ENCODE measurements around the gene NFKBIE.
A peak's percentile ranks its signal among the peaks of the same experiment; 100 is the strongest.

The NFKBIE gene

GRCh38 chr6:44289726-44290260 lies 24.4 kb upstream of the NFKBIE start:
- H3K36me3 ChIP-seq (ENCODE audit: control insufficient read depth in 4 of 4, insufficient read depth in 4 of 4, low read length in 3 of 4) = no peaks in the 10 kb centered on the region
- H3K27ac ChIP-seq (ENCODE audit: insufficient read depth in 1 of 2, low read depth in 1 of 2, low read length in 2 of 2, poor library complexity in 1 of 2, severe bottlenecking in 2 of 2) = no peak overlapping the region
- H3K9me3 ChIP-seq (ENCODE audit: control extremely low read depth in 1 of 5, control insufficient read depth in 4 of 5, insufficient read depth in 2 of 5, low read depth in 1 of 5, low read length in 4 of 5) = no peaks in the 10 kb centered on the region
- ChIA-PET CTCF (interaction anchor here (1.0 kb wide), 1 partner anchor 11 kb away, joined by 3 read pairs; no protein-coding TSS in a partner anchor), POLR2A (no interaction called here)
- no peak for DNase-seq
- H3K4me3 ChIP-seq (ENCODE audit: control insufficient read depth in 1 of 7, extremely low read depth in 1 of 7, insufficient read depth in 4 of 7, low read depth in 2 of 7, low read length in 6 of 7) = no peak overlapping the region
- peaks cover 4 to 75% (median 18%) of the 10 kb centered on the region in 5 experiments for H3K27me3 ChIP-seq (replicated peaks in 2 of 5; ENCODE audit: control insufficient read depth in 4 of 5, insufficient read depth in 5 of 5, low read length in 4 of 5)
- 83% methylated on average over 1 of the region's 7 CpGs for WGBS (ENCODE audit: insufficient coverage)
- H3K4me1 ChIP-seq (ENCODE audit: control extremely low read depth in 1 of 4, control insufficient read depth in 4 of 4, insufficient read depth in 4 of 4, low read length in 3 of 4) = no peaks in the 10 kb centered on the region

- CTCF ChIA-PET = no interaction called here
- no peaks in the 10 kb centered on the region for H3K4me1 ChIP-seq (ENCODE audit: control extremely low read depth in 1 of 4, control insufficient read depth in 4 of 4, insufficient read depth in 4 of 4, low read length in 3 of 4)
- H3K9me3 ChIP-seq (ENCODE audit: control extremely low read depth in 1 of 5, control insufficient read depth in 4 of 5, insufficient read depth in 2 of 5, low read depth in 1 of 5, low read length in 4 of 5) = no peaks in the 10 kb centered on the region
- POLR2A ChIA-PET = no interaction called here
- H3K4me3 ChIP-seq (ENCODE audit: control insufficient read depth in 1 of 7, extremely low read depth in 1 of 7, insufficient read depth in 4 of 7, low read depth in 2 of 7, low read length in 6 of 7) = no peak overlapping the region
- peaks cover 2 to 68% (median 19%) of the 10 kb centered on the region in 5 experiments for H3K27me3 ChIP-seq (replicated peaks in 2 of 5; ENCODE audit: control insufficient read depth in 4 of 5, insufficient read depth in 5 of 5, low read length in 4 of 5)
- no peak for DNase-seq
- 82% methylated on average over 2 of the region's 2 CpGs for WGBS (ENCODE audit: insufficient coverage)
- H3K36me3 ChIP-seq (ENCODE audit: control insufficient read depth in 4 of 4, insufficient read depth in 4 of 4, low read length in 3 of 4) = no peaks in the 10 kb centered on the region
- H3K27ac ChIP-seq (ENCODE audit: insufficient read depth in 1 of 2, low read depth in 1 of 2, low read length in 2 of 2, poor library complexity in 1 of 2, severe bottlenecking in 2 of 2) = no peak overlapping the region
These were observed 21.4 kb upstream of the NFKBIE start for GRCh38 chr6:44286747-44287146.

GRCh38 chr6:44286285-44286565 lies 20.9 kb upstream of the NFKBIE start:
- POLR2A ChIA-PET = no interaction called here
- no peaks in the 10 kb centered on the region for H3K36me3 ChIP-seq (ENCODE audit: control insufficient read depth in 4 of 4, insufficient read depth in 4 of 4, low read length in 3 of 4)
- H3K27me3 ChIP-seq (replicated peaks in 2 of 5; ENCODE audit: control insufficient read depth in 4 of 5, insufficient read depth in 5 of 5, low read length in 4 of 5) = peaks cover 2 to 63% (median 19%) of the 10 kb centered on the region in 5 experiments
- no peaks in the 10 kb centered on the region for H3K4me1 ChIP-seq (ENCODE audit: control extremely low read depth in 1 of 4, control insufficient read depth in 4 of 4, insufficient read depth in 4 of 4, low read length in 3 of 4)
- 89% methylated on average over 12 of the region's 12 CpGs for WGBS (ENCODE audit: insufficient coverage)
- no peak overlapping the region for H3K27ac ChIP-seq (ENCODE audit: insufficient read depth in 1 of 2, low read depth in 1 of 2, low read length in 2 of 2, poor library complexity in 1 of 2, severe bottlenecking in 2 of 2)
- no peaks in the 10 kb centered on the region for H3K9me3 ChIP-seq (ENCODE audit: control extremely low read depth in 1 of 5, control insufficient read depth in 4 of 5, insufficient read depth in 2 of 5, low read depth in 1 of 5, low read length in 4 of 5)
- CTCF ChIA-PET = interaction anchor here (0.9 kb wide), 1 partner anchor 15 kb away, joined by 3 read pairs; no protein-coding TSS in a partner anchor
- no peak overlapping the region for H3K4me3 ChIP-seq (ENCODE audit: control insufficient read depth in 1 of 7, extremely low read depth in 1 of 7, insufficient read depth in 4 of 7, low read depth in 2 of 7, low read length in 6 of 7)
- DNase-seq = no peak

GRCh38 chr6:44285552-44286284 lies 20.4 kb upstream of the NFKBIE start:
- Histone ChIP-seq H3K9me3 (ENCODE audit: control extremely low read depth in 1 of 5, control insufficient read depth in 4 of 5, insufficient read depth in 2 of 5, low read depth in 1 of 5, low read length in 4 of 5) (no peaks in the 10 kb centered on the region), H3K27me3 (replicated peaks in 2 of 5; ENCODE audit: control insufficient read depth in 4 of 5, insufficient read depth in 5 of 5, low read length in 4 of 5) (peaks cover 2 to 61% (median 21%) of the 10 kb centered on the region in 5 experiments), H3K4me1 (ENCODE audit: control extremely low read depth in 1 of 4, control insufficient read depth in 4 of 4, insufficient read depth in 4 of 4, low read length in 3 of 4) (no peaks in the 10 kb centered on the region), H3K27ac (ENCODE audit: insufficient read depth in 1 of 2, low read depth in 1 of 2, low read length in 2 of 2, poor library complexity in 1 of 2, severe bottlenecking in 2 of 2) (no peak overlapping the region), H3K4me3 (ENCODE audit: control insufficient read depth in 1 of 7, extremely low read depth in 1 of 7, insufficient read depth in 4 of 7, low read depth in 2 of 7, low read length in 6 of 7) (no peak overlapping the region), H3K36me3 (ENCODE audit: control insufficient read depth in 4 of 4, insufficient read depth in 4 of 4, low read length in 3 of 4) (no peaks in the 10 kb centered on the region)
- ChIA-PET POLR2A (no interaction called here), CTCF (interaction anchor here (0.9 to 1.0 kb wide), 2 partner anchors 15 to 18 kb away, joined by 3 read pairs; no protein-coding TSS in a partner anchor)
- peak in 1 of 3 donors; percentile 40 for DNase-seq
- WGBS (ENCODE audit: insufficient coverage) = 82% methylated on average over 21 of the region's 25 CpGs

GRCh38 chr6:44284867-44285266 lies 19.5 kb upstream of the NFKBIE start:
- ChIA-PET POLR2A (no interaction called here), CTCF (interaction anchor here (1.0 to 1.8 kb wide), 3 partner anchors 13 to 19 kb away, joined by 3 to 5 read pairs (median 4); no protein-coding TSS in a partner anchor)
- no peaks in the 10 kb centered on the region for H3K36me3 ChIP-seq (ENCODE audit: control insufficient read depth in 4 of 4, insufficient read depth in 4 of 4, low read length in 3 of 4)
- 90% methylated on average over 2 of the region's 4 CpGs for WGBS (ENCODE audit: insufficient coverage)
- H3K27ac ChIP-seq (ENCODE audit: insufficient read depth in 1 of 2, low read depth in 1 of 2, low read length in 2 of 2, poor library complexity in 1 of 2, severe bottlenecking in 2 of 2) = no peak overlapping the region
- no peak for DNase-seq
- H3K27me3 ChIP-seq (replicated peaks in 2 of 5; ENCODE audit: control insufficient read depth in 4 of 5, insufficient read depth in 5 of 5, low read length in 4 of 5) = peaks cover 2 to 54% (median 17%) of the 10 kb centered on the region in 5 experiments
- H3K9me3 ChIP-seq (ENCODE audit: control extremely low read depth in 1 of 5, control insufficient read depth in 4 of 5, insufficient read depth in 2 of 5, low read depth in 1 of 5, low read length in 4 of 5) = no peaks in the 10 kb centered on the region
- H3K4me1 ChIP-seq (ENCODE audit: control extremely low read depth in 1 of 4, control insufficient read depth in 4 of 4, insufficient read depth in 4 of 4, low read length in 3 of 4) = no peaks in the 10 kb centered on the region
- H3K4me3 ChIP-seq (ENCODE audit: control insufficient read depth in 1 of 7, extremely low read depth in 1 of 7, insufficient read depth in 4 of 7, low read depth in 2 of 7, low read length in 6 of 7) = no peak overlapping the region

- Histone ChIP-seq H3K4me1 (ENCODE audit: control extremely low read depth in 1 of 4, control insufficient read depth in 4 of 4, insufficient read depth in 4 of 4, low read length in 3 of 4) (no peaks in the 10 kb centered on the region), H3K27me3 (replicated peaks in 2 of 5; ENCODE audit: control insufficient read depth in 4 of 5, insufficient read depth in 5 of 5, low read length in 4 of 5) (peaks cover 2 to 50% (median 16%) of the 10 kb centered on the region in 5 experiments), H3K4me3 (ENCODE audit: control insufficient read depth in 1 of 7, extremely low read depth in 1 of 7, insufficient read depth in 4 of 7, low read depth in 2 of 7, low read length in 6 of 7) (no peak overlapping the region), H3K36me3 (ENCODE audit: control insufficient read depth in 4 of 4, insufficient read depth in 4 of 4, low read length in 3 of 4) (no peaks in the 10 kb centered on the region), H3K27ac (ENCODE audit: insufficient read depth in 1 of 2, low read depth in 1 of 2, low read length in 2 of 2, poor library complexity in 1 of 2, severe bottlenecking in 2 of 2) (no peak overlapping the region), H3K9me3 (ENCODE audit: control extremely low read depth in 1 of 5, control insufficient read depth in 4 of 5, insufficient read depth in 2 of 5, low read depth in 1 of 5, low read length in 4 of 5) (no peaks in the 10 kb centered on the region)
- ChIA-PET POLR2A (no interaction called here), CTCF (interaction anchor here (1.2 to 1.8 kb wide), 5 partner anchors 12 to 29 kb away, joined by 3 to 6 read pairs (median 4); partner anchors contain the start of gene AARS2)
- no peak for DNase-seq
- WGBS (ENCODE audit: insufficient coverage) = 71% methylated on average over 2 of the region's 2 CpGs
These were observed 18.8 kb upstream of the NFKBIE start for GRCh38 chr6:44284121-44284520.

All from common myeloid progenitor, CD34-positive (primary cell).